PC-3 (cell line): ENCODE data around the gene DNAJC4.

Experiments used
- CTCF ChIP-seq: fragments of 300-600 bp; sonication (generic); conservative IDR thresholded peaks from 2 replicates; pipeline ENCODE4 v1.5.1; 2017; ENCODE audit warnings: antibody characterized with exemption, low read depth, mild to moderate bottlenecking, low read length
- EZH2 ChIP-seq: fragments of 300-600 bp; sonication (generic); IDR thresholded peaks from one replicate; pipeline ENCODE4 v1.6.1; 2017; ENCODE audit warnings: antibody characterized with exemption, mild to moderate bottlenecking, low read length; ENCODE audit not compliant: unreplicated experiment
- EZH2phosphoT487 ChIP-seq: fragments of 300-600 bp; sonication (generic); IDR thresholded peaks from 2 replicates; pipeline ENCODE4 v1.6.1; 2018; ENCODE audit warnings: mild to moderate bottlenecking, antibody characterized with exemption, low read length, borderline replicate concordance

GRCh38 chr11:64260147-64260708 is 29.9 kb downstream of the DNAJC4 start:
- TF ChIP-seq CTCF (no peak), EZH2phosphoT487 (no peak), EZH2 (no peak)
